ENCODE results near the gene C1orf21.

GRCh38 chr1:184399192-184399847 lies 12.5 kb downstream of the C1orf21 start:
- TF ChIP-seq CTCF (conservative IDR thresholded peaks at IDR 0.05; ENCODE audit: low read length) (no peak), EZH2phosphoT487 (IDR thresholded peaks at IDR 0.05; ENCODE audit: borderline replicate concordance) (no peak)
